GM12891 (cell line): ENCODE measurements around the gene ARID1B.

ENCODE experiments used
- DNase-seq: peaks from one replicate; pipeline ENCODE4 v3.0.0; 2011; ENCODE audit warnings: low spot score; ENCODE audit not compliant: insufficient read length
- FAIRE-seq: peaks from 2 replicates; lab custom pipeline; 2011; peaks lifted over from hg19 to GRCh38; lab: Jason Lieb, UNC
- PAX5 ChIP-seq: IDR thresholded peaks from 2 replicates; pipeline ENCODE4 v1.6.1; 2011; ENCODE audit warnings: low read length, moderate library complexity, mild to moderate bottlenecking; ENCODE audit not compliant: insufficient read depth, severe bottlenecking
- POLR2A ChIP-seq: IDR thresholded peaks from 2 replicates; pipeline ENCODE4 v1.6.1; 2011; ENCODE audit warnings: low read depth, low read length, control low read depth
- POLR2AphosphoS5 ChIP-seq: IDR thresholded peaks from 2 replicates; pipeline ENCODE4 v1.6.1; 2011; ENCODE audit warnings: low read depth, low read length, control low read depth
- POU2F2 ChIP-seq: IDR thresholded peaks from 2 replicates; pipeline ENCODE4 v1.6.1; 2011; ENCODE audit warnings: low read depth, mild to moderate bottlenecking, control low read depth, low read length, moderate library complexity
- SPI1 ChIP-seq: IDR thresholded peaks from 2 replicates; pipeline ENCODE4 v1.6.1; 2011; ENCODE audit warnings: low read depth, low read length, control low read depth
- TAF1 ChIP-seq: IDR thresholded peaks from 2 replicates; pipeline ENCODE4 v1.6.1; 2011; ENCODE audit warnings: low read depth, low read length, control low read depth

ARID1B gene

GRCh38 chr6:156953479-156954146, 176.4 kb downstream of the ARID1B start:
- TF ChIP-seq PAX5: no peak
- no peak for TF ChIP-seq SPI1
- no peak for TF ChIP-seq TAF1
- TF ChIP-seq POU2F2: no peak
- TF ChIP-seq POLR2AphosphoS5: no peak
- no peak for TF ChIP-seq POLR2A
- no peak for FAIRE-seq
- no peak for DNase-seq

GRCh38 chr6:156954191-156954590, 177.0 kb downstream of the ARID1B start:
- DNase-seq: no peak
- no peak for FAIRE-seq
- TF ChIP-seq SPI1: no peak
- TF ChIP-seq PAX5: no peak
- TF ChIP-seq POLR2A: no peak
- TF ChIP-seq POU2F2: no peak
- no peak for TF ChIP-seq TAF1
- no peak for TF ChIP-seq POLR2AphosphoS5

GRCh38 chr6:156954816-156955215, 177.6 kb downstream of the ARID1B start:
- FAIRE-seq (no peak), DNase-seq (no peak)
- TF ChIP-seq POU2F2 (no peak), TAF1 (no peak), POLR2AphosphoS5 (no peak), POLR2A (no peak), SPI1 (no peak)

- no peak for FAIRE-seq
- TF ChIP-seq POLR2AphosphoS5: no peak
- no peak for TF ChIP-seq POU2F2
- no peak for TF ChIP-seq TAF1
- no peak for TF ChIP-seq POLR2A
- TF ChIP-seq SPI1: no peak
- no peak for TF ChIP-seq PAX5
- DNase-seq: no peak
Observed at GRCh38 chr6:156955494-156956183, 178.5 kb downstream of the ARID1B start.

GRCh38 chr6:156956286-156956685, 179.1 kb downstream of the ARID1B start:
- FAIRE-seq (no peak), DNase-seq (no peak)
- TF ChIP-seq PAX5 (no peak), POLR2AphosphoS5 (no peak), POLR2A (no peak), TAF1 (no peak), POU2F2 (no peak), SPI1 (no peak)

- TF ChIP-seq POLR2AphosphoS5: no peak
- no peak for TF ChIP-seq SPI1
- TF ChIP-seq POU2F2: no peak
- no peak for TF ChIP-seq POLR2A
- no peak for TF ChIP-seq PAX5
- TF ChIP-seq TAF1: no peak
- FAIRE-seq (peak; percentile 16), DNase-seq (no peak)
Observed at GRCh38 chr6:156957931-156958547, 180.9 kb downstream of the ARID1B start.

- DNase-seq (no peak), FAIRE-seq (no peak)
- TF ChIP-seq POU2F2 (no peak), SPI1 (no peak), POLR2AphosphoS5 (no peak), POLR2A (no peak), PAX5 (no peak)
Observed at GRCh38 chr6:156960525-156960924, 183.3 kb downstream of the ARID1B start.

GRCh38 chr6:156961282-156961892, 184.2 kb downstream of the ARID1B start:
- DNase-seq (no peak), FAIRE-seq (peak; percentile 54)
- TF ChIP-seq POLR2A (no peak), TAF1 (no peak), SPI1 (no peak)
